Measurements from ENCODE around the gene TBC1D16. TPM values are rescaled to one million over a fixed set of nuclear protein-coding genes. Genes with fewer than 3 reads are reported as not detected.

The TBC1D16 gene
- total and polyA plus RNA-seq, 10 of the 15 experiments (the other 5 are each of a cell fraction or from before 2014, with no cell fraction given), result 0.01 to 0.13 (median 0.06) TPM; not detected in 3

- TF ChIP-seq ZBTB33 (IDR thresholded peaks at IDR 0.05) (no peak), MXI1 (IDR thresholded peaks at IDR 0.05; ENCODE audit: low read depth, low read length) (no peak), PKNOX1 (IDR thresholded peaks at IDR 0.05) (no peak), SMAD1 (IDR thresholded peaks at IDR 0.05; ENCODE audit: low read depth, partially characterized antibody) (no peak), LARP7 (IDR thresholded peaks at IDR 0.05) (no peak), SP1 (IDR thresholded peaks at IDR 0.05; ENCODE audit: low read depth, low read length) (no peak), HSF1 (IDR thresholded peaks at IDR 0.05; ENCODE audit: low read depth, low read length) (no peak)
These were observed 47.8 kb downstream of the TBC1D16 start (continued) for GRCh38 chr17:79987935-79988184.

GRCh38 chr17:79987187-79987934 is 48.3 kb downstream of the TBC1D16 start:
- no peaks in the 10 kb centered on the region for H3K36me3 ChIP-seq (ENCODE audit: control insufficient read depth in 2 of 2, insufficient read depth in 2 of 2, low read length in 1 of 2)
- ChIA-PET SMC1A (ENCODE audit: uncharacterized antibody, unreplicated experiment) (no interaction called here), RAD21 (ENCODE audit: unreplicated experiment) (no interaction called here), POLR2A (no interaction called here), CTCF (interaction anchor here (1.2 kb wide), 1 partner anchor 22 kb away, joined by 3 read pairs; no protein-coding TSS in a partner anchor)
- no peak overlapping the region for H2AFZ ChIP-seq (ENCODE audit: control insufficient read depth, low read depth, low read length)
- intact Hi-C loops (cut with micrococcal nuclease; ENCODE audit: unreplicated experiment), result no loop called here
- no peaks in the 10 kb centered on the region for H3K79me2 ChIP-seq (ENCODE audit: control insufficient read depth, insufficient read depth, low read length)
- no peak overlapping the region for H3K4me3 ChIP-seq
- in situ Hi-C loops (cut with MboI), result no loop called here
- ATAC-seq (no peak), FAIRE-seq (no peak), DNase-seq (ENCODE audit: low read depth, low spot score) (no peak)
- no peaks in the 10 kb centered on the region for H3K4me1 ChIP-seq (ENCODE audit: control insufficient read depth, insufficient read depth, low read length)
- H3K9me3 ChIP-seq (replicated peaks; ENCODE audit: control insufficient read depth, insufficient read depth, low read length), result no peaks in the 10 kb centered on the region
- no peak overlapping the region for H3K4me2 ChIP-seq (ENCODE audit: control insufficient read depth, insufficient read depth)
- WGBS (ENCODE audit: insufficient coverage, insufficient replicate concordance, low lambda C conversion rate, missing lambda C conversion rate), result 49% methylated on average over 15 of the region's 18 CpGs
- H3K9ac ChIP-seq (ENCODE audit: control insufficient read depth, insufficient read depth, low read length), result no peak overlapping the region
- no peak overlapping the region for H3K27ac ChIP-seq (ENCODE audit: control insufficient read depth, insufficient read depth)
- no peaks in the 10 kb centered on the region for H4K20me1 ChIP-seq (ENCODE audit: control insufficient read depth, insufficient read depth)
- no TSS peak for BruUV-seq (replicated peaks)
- peaks cover 1 to 3% of the 10 kb centered on the region in 2 experiments; a peak in 2 of 4 replicates for H3K27me3 ChIP-seq (replicated peaks in 1 of 2; ENCODE audit: control insufficient read depth in 2 of 2, insufficient read depth in 2 of 2, low read length in 1 of 2)
- TF ChIP-seq IRF5 (IDR thresholded peaks at IDR 0.05; ENCODE audit: borderline replicate concordance), result no peak
- TF ChIP-seq ZBTB11 (CRISPR knock-in tag; IDR thresholded peaks at IDR 0.05), result no peak
- TF ChIP-seq ZBED1 (IDR thresholded peaks at IDR 0.05; ENCODE audit: borderline replicate concordance), result no peak
- TF ChIP-seq JUND (IDR thresholded peaks at IDR 0.05; ENCODE audit: low read depth, low read length), result no peak
- TF ChIP-seq ESRRA (IDR thresholded peaks at IDR 0.05; ENCODE audit: low read length), result no peak
- TF ChIP-seq ZNF24 (IDR thresholded peaks at IDR 0.05), result no peak
- no peak for TF ChIP-seq KAT2A (conservative IDR thresholded peaks at IDR 0.05; ENCODE audit: control insufficient read depth, low read depth, low read length)

Data from GM12878 (cell line).